GM12875 (cell line): Measurements from ENCODE around the gene LRP8.

ENCODE experiments used
- H3K4me3 ChIP-seq: one replicate; pipeline ENCODE4 v1.5.1; 2011; ENCODE audit warnings: low read depth, low read length, control low read depth
- CTCF ChIP-seq: IDR thresholded peaks from 2 replicates; pipeline ENCODE4 v1.5.1; 2011; ENCODE audit warnings: low read depth, mild to moderate bottlenecking, control low read depth, inconsistent platforms, low read length, moderate library complexity, borderline replicate concordance; ENCODE audit not compliant: insufficient read depth

The LRP8 gene

GRCh38 chr1:53304527-53304926 lies 23.3 kb downstream of the LRP8 start:
- TF ChIP-seq CTCF, result no peak
- H3K4me3 ChIP-seq, result no peak overlapping the region

DNA sequence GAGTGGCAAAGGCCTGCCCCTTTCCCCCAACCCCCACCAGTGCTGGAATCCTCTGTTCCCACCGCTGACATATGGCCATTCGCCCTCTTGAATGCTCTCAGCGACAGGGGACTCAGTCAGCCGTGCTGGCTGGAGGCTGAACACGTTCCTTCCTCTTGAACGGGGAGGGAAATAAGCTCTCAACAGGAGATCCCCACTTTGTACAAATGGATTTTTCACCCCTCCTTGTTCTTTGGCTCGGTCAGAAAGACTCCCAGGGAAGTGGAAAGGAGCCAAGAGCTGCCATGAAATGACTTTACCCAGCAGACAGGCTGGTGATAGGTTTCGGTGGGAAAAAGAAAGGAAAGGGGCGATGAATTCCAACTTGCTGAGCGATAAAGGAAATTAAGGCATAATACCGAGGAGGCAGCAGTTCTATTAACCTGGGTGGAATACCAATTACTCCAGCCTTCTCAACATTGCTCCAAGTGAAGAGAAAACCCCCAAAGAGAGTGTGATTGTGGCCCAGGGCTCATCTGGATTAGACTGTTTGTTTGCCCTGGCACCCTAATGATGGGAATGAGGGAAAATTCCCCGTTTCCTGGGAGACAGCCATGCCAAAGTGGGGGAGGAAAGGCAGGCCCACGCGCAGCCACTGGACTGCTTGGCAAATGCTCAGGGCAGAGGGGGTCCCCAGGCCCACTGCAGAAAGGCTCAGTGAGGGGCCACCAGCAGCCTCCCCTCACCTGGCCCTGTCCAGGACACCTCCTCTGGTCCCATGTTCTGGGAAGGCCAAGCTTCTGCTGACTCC lies 23.9 kb downstream of the LRP8 start:
- no peak overlapping the region for H3K4me3 ChIP-seq
- no peak for TF ChIP-seq CTCF

GRCh38 chr1:53303243-53303642 lies 24.6 kb downstream of the LRP8 start:
- no peak overlapping the region for H3K4me3 ChIP-seq
- no peak for TF ChIP-seq CTCF

GRCh38 chr1:53299233-53299632 lies 28.6 kb downstream of the LRP8 start:
- no peak for TF ChIP-seq CTCF
- H3K4me3 ChIP-seq, result no peak overlapping the region

GRCh38 chr1:53298045-53298637 lies 29.7 kb downstream of the LRP8 start:
- no peak overlapping the region for H3K4me3 ChIP-seq

GRCh38 chr1:53297195-53297594 lies 30.7 kb downstream of the LRP8 start:
- no peak overlapping the region for H3K4me3 ChIP-seq
- TF ChIP-seq CTCF, result no peak

More at GRCh38 chr1:53298045-53298637, 29.7 kb downstream of the LRP8 start:
- TF ChIP-seq CTCF, result no peak

- TF ChIP-seq CTCF, result no peak
Measured at GRCh38 chr1:53296117-53296749, 31.6 kb downstream of the LRP8 start.

More at GRCh38 chr1:53296117-53296749, 31.6 kb downstream of the LRP8 start:
- H3K4me3 ChIP-seq, result no peak overlapping the region
